K562 (cell line): ENCODE measurements around the gene RNF187. TPM values are rescaled to one million over a fixed set of nuclear protein-coding genes. Genes with fewer than 3 reads are reported as not detected.

Source experiments
- CHD4 ChIP-seq: fragments of 200-600 bp; sonication (generic); IDR thresholded peaks from 3 replicates; pipeline ENCODE4 v1.6.1; 2012; ENCODE audit warnings: low read depth, mild to moderate bottlenecking, mixed read lengths, low read length, inconsistent platforms; ENCODE audit not compliant: insufficient read depth, insufficient replicate concordance, poor library complexity, severe bottlenecking
- FOXO4 ChIP-seq: fragments of 450-650 bp; formaldehyde crosslinking; IDR thresholded peaks from 2 replicates; pipeline ENCODE4 v1.4.0; 2020; ENCODE audit warnings: mild to moderate bottlenecking, moderate library complexity
- NR4A1 ChIP-seq, 2 experiments: fragments of 250-450 bp in 1 of 2; fragments of 450-650 bp in 1 of 2; sonication (Bioruptor Pico) in 1 of 2; IDR thresholded peaks; 2 replicates each; pipeline versions ENCODE4 v1.4.0 to v1.6.1; 2016 to 2020; ENCODE audit warnings: mild to moderate bottlenecking in 2 of 2, missing compliant biosample characterization in 1 of 2, missing genetic modification characterization in 1 of 2, moderate library complexity in 1 of 2
- PHB2 ChIP-seq: fragments of 450-650 bp; IDR thresholded peaks from 2 replicates; pipeline ENCODE4 v1.6.1; 2017; ENCODE audit warnings: low read depth
- RHOXF2B ChIP-seq: fragments of 250-450 bp; sonication (Bioruptor Pico); conservative IDR thresholded peaks from 2 replicates; pipeline ENCODE4 v1.5.1; 2021
- RNF219 ChIP-seq: fragments of 250-450 bp; sonication (Bioruptor Pico); IDR thresholded peaks from 2 replicates; pipeline ENCODE4 v1.5.0; 2022; ENCODE audit warnings: mild to moderate bottlenecking
- TRIM28 ChIP-seq: fragments of 450-650 bp; IDR thresholded peaks from 2 replicates; pipeline ENCODE4 v1.6.1; 2017
- ZNF224 ChIP-seq: sonication (generic); formaldehyde crosslinking; IDR thresholded peaks from 2 replicates; pipeline ENCODE4 v1.8.0; 2022; ENCODE audit warnings: mild to moderate bottlenecking, missing genetic modification reagents
- ZNF512 ChIP-seq: IDR thresholded peaks from 2 replicates; pipeline ENCODE4 v1.6.1; 2016; ENCODE audit warnings: missing genetic modification characterization, missing compliant biosample characterization
- ZNF583 ChIP-seq: fragments of 250-450 bp; sonication (Bioruptor Pico); IDR thresholded peaks from 2 replicates; pipeline ENCODE4 v1.4.0; 2020
- ZNF592 ChIP-seq: fragments of 450-650 bp; IDR thresholded peaks from 2 replicates; pipeline ENCODE4 v1.6.1; 2017; ENCODE audit warnings: antibody characterized with exemption, mild to moderate bottlenecking
- ZSCAN32 ChIP-seq: fragments of 450-650 bp; formaldehyde crosslinking; IDR thresholded peaks from 2 replicates; pipeline ENCODE4 v1.4.0; 2020; ENCODE audit warnings: mild to moderate bottlenecking, moderate library complexity
- polyA plus RNA-seq, 8 experiments: library from polyadenylated mRNA; depleted of rRNA in 4 of 8; stranded (reverse) in 5 of 8; unstranded in 3 of 8; fragments of >200 nt; fragmentation: Nextera tagmentation in 2 of 8; fragmentation: Illumina TruSeq in 1 of 8; extraction: Ambion mirVana in 2 of 8; extraction: Trizol in 1 of 8; gene quantifications; 2 replicates each; pipeline versions ENCODE4 v1.2.1 to v1.2.3, GENCODE V29; 2011 to 2014; ENCODE audit warnings: inconsistent platforms in 1 of 8, missing spikeins in 1 of 8
- total RNA-seq, 7 experiments: library from RNA; depleted of rRNA in 6 of 7; stranded (reverse); fragments of >200 nt in 6 of 7; fragmentation: Illumina TruSeq in 2 of 7; extraction: Trizol in 2 of 7; gene quantifications; 2 replicates each; pipeline versions ENCODE4 v1.2.1 to v1.2.3, GENCODE V29; 2011 to 2021; ENCODE audit warnings: low replicate concordance in 1 of 7

Gene RNF187
- total and polyA plus RNA-seq, 9 of the 15 experiments (the other 6 are each of a cell fraction or from before 2014, with no cell fraction given): 2.3 to 119 (median 41.9) TPM

- TF ChIP-seq FOXO4 (CRISPR knock-in tag) (no peak), NR4A1 (CRISPR knock-in tag; IDR thresholded peaks at IDR 0.05) (no peak), NR4A1 (tag; IDR thresholded peaks at IDR 0.05) (0 out of 2 replicates have a peak, but pooled peaks have one; percentile 19), ZSCAN32 (CRISPR knock-in tag) (no peak), PHB2 (no peak), TRIM28 (no peak), RNF219 (no peak), CHD4 (no peak), ZNF224 (CRISPR knock-in tag) (no peak), ZNF592 (peak; percentile 88), ZNF583 (no peak; the same call in 1 of the 2 replicates), RHOXF2B (CRISPR knock-in tag) (no peak), ZNF512 (no peak)
These were observed 14.0 kb downstream of the RNF187 start (continued) for GRCh38 chr1:228500901-228501871.
